SK-N-SH treated with all-trans-retinoic acid at 6 μM for 48 hours (cell line): ENCODE data around the gene MAPK8IP3.

Experiments used
- CREB5 ChIP-seq: fragments of 250-450 bp; sonication (Bioruptor Pico); IDR thresholded peaks from 2 replicates; pipeline ENCODE4 v1.5.1; 2020; ENCODE audit warnings: low read depth, mild to moderate bottlenecking, moderate library complexity
- CSRNP3 ChIP-seq: fragments of 250-450 bp; sonication (Bioruptor Pico); IDR thresholded peaks from 2 replicates; pipeline ENCODE4 v1.5.1; 2021; ENCODE audit warnings: mild to moderate bottlenecking, moderate library complexity
- ESRRG ChIP-seq: fragments of 250-450 bp; sonication (Bioruptor Pico); IDR thresholded peaks from 2 replicates; pipeline ENCODE4 v1.6.1; 2021; ENCODE audit warnings: mild to moderate bottlenecking
- GLIS3 ChIP-seq: fragments of 250-450 bp; sonication (Bioruptor Pico); IDR thresholded peaks from 2 replicates; pipeline ENCODE4 v1.5.0; 2020; ENCODE audit warnings: mild to moderate bottlenecking, moderate library complexity
- PATZ1 ChIP-seq: fragments of 250-450 bp; sonication (Bioruptor Pico); IDR thresholded peaks from 2 replicates; pipeline ENCODE4 v1.8.0; 2020; ENCODE audit warnings: mild to moderate bottlenecking, moderate library complexity, borderline replicate concordance
- POU6F1 ChIP-seq: fragments of 250-450 bp; sonication (Bioruptor Pico); IDR thresholded peaks from 2 replicates; pipeline ENCODE4 v1.8.0; 2021; ENCODE audit warnings: low read depth, mild to moderate bottlenecking, moderate library complexity, borderline replicate concordance
- RARB ChIP-seq: fragments of 250-450 bp; sonication (Bioruptor Pico); IDR thresholded peaks from 2 replicates; pipeline ENCODE4 v1.8.0; 2021; ENCODE audit warnings: mild to moderate bottlenecking, moderate library complexity
- TCF4 ChIP-seq: fragments of 250-450 bp; sonication (Bioruptor Pico); IDR thresholded peaks from 2 replicates; pipeline ENCODE4 v1.8.0; 2021; ENCODE audit warnings: mild to moderate bottlenecking, moderate library complexity, borderline replicate concordance
- TOX ChIP-seq: fragments of 250-450 bp; sonication (Bioruptor Pico); IDR thresholded peaks from 2 replicates; pipeline ENCODE4 v1.8.0; 2021; ENCODE audit warnings: mild to moderate bottlenecking, moderate library complexity, borderline replicate concordance
- ZC3H10 ChIP-seq: fragments of 250-450 bp; sonication (Bioruptor Pico); IDR thresholded peaks from 2 replicates; pipeline ENCODE4 v1.5.1; 2021; ENCODE audit warnings: mild to moderate bottlenecking, moderate library complexity
- ZFP3 ChIP-seq: fragments of 250-450 bp; sonication (Bioruptor Pico); IDR thresholded peaks from 2 replicates; pipeline ENCODE4 v1.5.0; 2020; ENCODE audit warnings: mild to moderate bottlenecking, moderate library complexity
- ZFP30 ChIP-seq: fragments of 450-650 bp; formaldehyde crosslinking; IDR thresholded peaks from 2 replicates; pipeline ENCODE4 v1.5.0; 2022; ENCODE audit warnings: mild to moderate bottlenecking, moderate library complexity
- ZNF70 ChIP-seq: fragments of 450-650 bp; formaldehyde crosslinking; IDR thresholded peaks from 2 replicates; pipeline ENCODE4 v1.5.0; 2020; ENCODE audit warnings: mild to moderate bottlenecking, moderate library complexity
- ZNF8 ChIP-seq: fragments of 450-650 bp; formaldehyde crosslinking; IDR thresholded peaks from 2 replicates; pipeline ENCODE4 v1.5.0; 2020; ENCODE audit warnings: mild to moderate bottlenecking, moderate library complexity

GRCh38 chr16:1670371-1670770 lies 35.6 kb upstream of the MAPK8IP3 start:
- no peak for TF ChIP-seq PATZ1 (CRISPR knock-in tag)
- no peak for TF ChIP-seq ZNF8 (CRISPR knock-in tag)
- no peak for TF ChIP-seq POU6F1 (CRISPR knock-in tag)
- no peak for TF ChIP-seq ZC3H10
- TF ChIP-seq ZFP3 (CRISPR knock-in tag), result no peak
- no peak for TF ChIP-seq TCF4
- no peak for TF ChIP-seq RARB (CRISPR knock-in tag)
- TF ChIP-seq CREB5 (CRISPR knock-in tag), result no peak
- TF ChIP-seq GLIS3 (CRISPR knock-in tag), result no peak
- TF ChIP-seq CSRNP3, result no peak
- no peak for TF ChIP-seq ZNF70 (CRISPR knock-in tag)
- no peak for TF ChIP-seq TOX (CRISPR knock-in tag)
- no peak for TF ChIP-seq ZFP30
- TF ChIP-seq ESRRG, result no peak
